ENCODE results near the gene CCDC187. TPM values are rescaled to one million over a fixed set of nuclear protein-coding genes. Genes with fewer than 3 reads are reported as not detected.

Gene CCDC187
- total and polyA plus RNA-seq, 2 of the 4 experiments (the other 2 are of a cell fraction), result not detected

GRCh38 chr9:136274786-136275654 is 28.9 kb downstream of the CCDC187 start:
- Histone ChIP-seq H2AK5ac (ENCODE audit: low read depth, low read length) (no peak overlapping the region), H3K79me1 (ENCODE audit: low read depth in 1 of 2, low read length in 2 of 2) (no peaks in the 10 kb centered on the region), H4K91ac (ENCODE audit: insufficient read depth, low read depth, low read length) (no peak overlapping the region), H3K4me2 (ENCODE audit: low read depth, low read length) (no peak overlapping the region), H3K14ac (replicated peaks; ENCODE audit: low read depth, low read length) (no peak overlapping the region), H3K9me3 (ENCODE audit: control insufficient read depth, insufficient read depth, low read length) (peaks cover 4% of the 10 kb centered on the region), H2BK15ac (ENCODE audit: low read depth, low read length) (no peak overlapping the region), H3K18ac (ENCODE audit: low read depth, low read length) (no peak overlapping the region), H4K5ac (ENCODE audit: low read depth, low read length) (no peak overlapping the region), H3K4me1 (ENCODE audit: control insufficient read depth, insufficient read depth, low read length) (no peaks in the 10 kb centered on the region), H2AK9ac (replicated peaks; ENCODE audit: low read depth, low read length, poor library complexity) (no peak overlapping the region), H3K36me3 (ENCODE audit: control insufficient read depth, insufficient read depth, low read length) (no peaks in the 10 kb centered on the region), H3K56ac (ENCODE audit: extremely low read depth, insufficient read depth, low read length) (no peak overlapping the region), H2AFZ (replicated peaks; ENCODE audit: low read length, poor library complexity) (no peak overlapping the region), H2BK5ac (ENCODE audit: low read depth, low read length, poor library complexity, severe bottlenecking) (no peak overlapping the region), H3K27ac (ENCODE audit: insufficient read depth, low read length) (no peak overlapping the region), H2BK20ac (ENCODE audit: low read depth, low read length) (no peak overlapping the region), H3K27me3 (ENCODE audit: control insufficient read depth, insufficient read depth, low read length) (peaks cover 56% of the 10 kb centered on the region), H4K20me1 (ENCODE audit: insufficient read depth, low read length) (no peaks in the 10 kb centered on the region), H3K4ac (ENCODE audit: low read depth, low read length) (no peak overlapping the region), H3K9me1 (ENCODE audit: insufficient read depth, low read length) (no peaks in the 10 kb centered on the region), H4K8ac (ENCODE audit: low read depth in 2 of 2, low read length in 2 of 2) (no peak overlapping the region), H3K23ac (ENCODE audit: low read depth, low read length) (no peak overlapping the region), H3K9ac (ENCODE audit: low read depth, low read length) (no peak overlapping the region), H3K4me3 (ENCODE audit: insufficient read depth, low read depth, low read length) (no peak overlapping the region), H2BK120ac (ENCODE audit: low read depth, low read length) (no peak overlapping the region)
- WGBS, 2 experiments (ENCODE audit: extremely low coverage in 2 of 2, insufficient read length in 1 of 2), result 59% methylated on average over 8 of the region's 28 CpGs; no CpG with 5 or more reads in 1 of the 2 experiments
- no peak for ATAC-seq (ENCODE audit: low read depth)
- TF ChIP-seq BHLHE40 (IDR thresholded peaks at IDR 0.05; ENCODE audit: low read depth, low read length) (no peak), RAD21 (IDR thresholded peaks at IDR 0.05; ENCODE audit: low read length) (no peak)
- TF ChIP-seq, protein P1, sequence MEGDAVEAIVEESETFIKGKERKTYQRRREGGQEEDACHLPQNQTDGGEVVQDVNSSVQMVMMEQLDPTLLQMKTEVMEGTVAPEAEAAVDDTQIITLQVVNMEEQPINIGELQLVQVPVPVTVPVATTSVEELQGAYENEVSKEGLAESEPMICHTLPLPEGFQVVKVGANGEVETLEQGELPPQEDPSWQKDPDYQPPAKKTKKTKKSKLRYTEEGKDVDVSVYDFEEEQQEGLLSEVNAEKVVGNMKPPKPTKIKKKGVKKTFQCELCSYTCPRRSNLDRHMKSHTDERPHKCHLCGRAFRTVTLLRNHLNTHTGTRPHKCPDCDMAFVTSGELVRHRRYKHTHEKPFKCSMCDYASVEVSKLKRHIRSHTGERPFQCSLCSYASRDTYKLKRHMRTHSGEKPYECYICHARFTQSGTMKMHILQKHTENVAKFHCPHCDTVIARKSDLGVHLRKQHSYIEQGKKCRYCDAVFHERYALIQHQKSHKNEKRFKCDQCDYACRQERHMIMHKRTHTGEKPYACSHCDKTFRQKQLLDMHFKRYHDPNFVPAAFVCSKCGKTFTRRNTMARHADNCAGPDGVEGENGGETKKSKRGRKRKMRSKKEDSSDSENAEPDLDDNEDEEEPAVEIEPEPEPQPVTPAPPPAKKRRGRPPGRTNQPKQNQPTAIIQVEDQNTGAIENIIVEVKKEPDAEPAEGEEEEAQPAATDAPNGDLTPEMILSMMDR (conservative IDR thresholded peaks at IDR 0.05; ENCODE audit: low read depth, low read length), result no peak
- DNase-seq, result no peak
- in situ Hi-C loops (cut with MboI; ENCODE audit: low sequenced_read_pairs) (loop anchor here (10.0 kb wide), 1 partner anchor 110 kb away; no protein-coding TSS in a partner anchor), intact Hi-C loops (cut with micrococcal nuclease) (no loop called here), dilution Hi-C loops (cut with HindIII; ENCODE audit: low sequenced_read_pairs, unreplicated experiment) (no loop called here)
- CTCF ChIA-PET, result no interaction called here
- POLR2A ChIA-PET (ENCODE audit: unreplicated experiment), result no interaction called here
- BruUV-seq (replicated peaks), result no TSS peak
